Peyer's patch (tissue), 4 donors: ENCODE data around the gene CTSD. TPM values are rescaled to one million over a fixed set of nuclear protein-coding genes. Genes with fewer than 3 reads are reported as not detected.

Experiments
- DNase-seq, 3 donors: peaks; one replicate each; pipeline ENCODE4 v3.0.0-alpha.2; 2017 to 2019
- H3K27ac ChIP-seq, 4 donors: fragments of 200-600 bp; sonication (generic); one replicate each; pipeline ENCODE4 v1.5.1; 2016 to 2019
- H3K27me3 ChIP-seq, 2 donors: fragments of 200-600 bp; sonication (generic); one replicate each; pipeline ENCODE4 v1.5.1; 2019
- H3K36me3 ChIP-seq, 3 donors: fragments of 200-600 bp; sonication (generic); one replicate each; pipeline ENCODE4 v1.5.1; 2016 to 2019
- H3K4me1 ChIP-seq, 4 donors: fragments of 200-600 bp; sonication (generic); one replicate each; pipeline ENCODE4 v1.5.1; 2016 to 2019
- H3K4me3 ChIP-seq, 4 donors: fragments of 200-600 bp; sonication (generic); 1 replicate in 3 of 4; 2 replicates in 1 of 4; pipeline ENCODE4 v1.5.1; 2016 to 2019; ENCODE audit warnings: mild to moderate bottlenecking in 1 of 4
- H3K9me3 ChIP-seq, 4 donors: fragments of 200-600 bp; sonication (generic); one replicate each; pipeline ENCODE4 v1.5.1; 2016 to 2019; ENCODE audit warnings: mild to moderate bottlenecking in 1 of 4
- CTCF ChIP-seq, 6 experiments: fragments of 450-650 bp in 4 of 6; fragments of 200-600 bp in 2 of 6; sonication (generic) in 1 of 6; IDR thresholded peaks; one replicate each; pipeline ENCODE4 v1.5.1; 2017 to 2019; ENCODE audit warnings: antibody characterized with exemption in 6 of 6, mild to moderate bottlenecking in 3 of 6, moderate library complexity in 1 of 6
- POLR2A ChIP-seq, 2 donors: fragments of 450-650 bp; IDR thresholded peaks; one replicate each; pipeline ENCODE4 v1.5.1; 2017; ENCODE audit warnings: antibody characterized with exemption in 2 of 2, mild to moderate bottlenecking in 2 of 2, moderate library complexity in 2 of 2
- total RNA-seq, 4 donors: library from RNA; depleted of rRNA; stranded (reverse); fragments of >200 nt; gene quantifications; one replicate each; pipeline ENCODE4 v1.1.0, GENCODE V29; 2016

The CTSD gene
- total RNA-seq, 4 donors from 2014 or later, result 129 to 1,688 (median 1,221) TPM

DNA sequence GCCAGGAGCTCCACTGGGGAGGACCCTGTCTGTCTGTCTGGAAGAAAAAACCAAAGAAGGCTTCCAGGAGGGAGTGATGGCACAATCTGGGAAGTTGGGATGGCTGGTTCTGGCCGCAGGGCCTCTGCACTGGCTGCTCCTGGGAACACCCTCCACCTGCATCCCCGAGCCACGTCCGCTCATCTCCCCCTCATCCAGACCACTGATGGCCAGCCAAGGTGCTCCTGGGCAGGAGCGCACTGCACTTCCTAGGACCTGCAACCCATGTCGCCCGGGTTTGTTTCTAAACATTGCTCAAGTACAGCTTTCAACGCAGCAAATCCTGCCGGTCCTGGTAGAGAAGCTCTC lies 8.4 kb downstream of the CTSD start:
- no peaks in the 10 kb centered on the region for H3K27me3 ChIP-seq
- H3K9me3 ChIP-seq, result no peaks in the 10 kb centered on the region
- TF ChIP-seq POLR2A (IDR thresholded peaks at IDR 0.05) (no peak), CTCF (IDR thresholded peaks at IDR 0.05) (no peak)
- DNase-seq, result no peak
- peaks cover 0 to 83% (median 3%) of the 10 kb centered on the region in 3 donors for H3K36me3 ChIP-seq
- H3K27ac ChIP-seq, result peak overlapping the region in 1 of 4 donors; percentile 3
- H3K4me3 ChIP-seq, result no peak overlapping the region
- H3K4me1 ChIP-seq, result peaks cover 4 to 64% (median 48%) of the 10 kb centered on the region in 4 donors

- Histone ChIP-seq H3K27me3 (no peaks in the 10 kb centered on the region), H3K36me3 (peaks cover 0 to 76% (median 3%) of the 10 kb centered on the region in 3 donors), H3K4me3 (no peak overlapping the region), H3K9me3 (no peaks in the 10 kb centered on the region), H3K4me1 (peaks cover 0 to 61% (median 46%) of the 10 kb centered on the region in 4 donors), H3K27ac (no peak overlapping the region)
- no peak for TF ChIP-seq POLR2A (IDR thresholded peaks at IDR 0.05)
- TF ChIP-seq CTCF (IDR thresholded peaks at IDR 0.05), result no peak
- no peak for DNase-seq
Measured at GRCh38 chr11:1754376-1755150, 9.2 kb downstream of the CTSD start.

DNA sequence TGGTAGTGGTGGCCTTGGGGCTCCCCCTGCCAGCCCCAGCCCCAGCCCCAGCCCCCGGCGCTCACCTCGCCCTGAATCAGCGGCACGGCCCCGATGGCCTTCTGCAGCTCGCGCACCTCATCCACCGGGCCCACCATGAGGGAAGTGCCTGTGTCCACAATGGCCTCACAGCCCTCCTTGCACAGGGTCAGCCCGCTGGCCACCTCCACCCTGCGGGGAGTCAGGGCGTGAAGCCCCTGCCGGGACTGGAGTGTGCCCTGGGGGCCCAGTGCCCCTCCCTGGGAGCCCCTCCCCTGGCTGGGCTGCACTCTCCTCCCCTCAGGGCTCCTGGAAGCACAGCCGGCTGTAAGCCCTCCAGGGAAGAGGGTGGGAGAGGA lies 9.8 kb downstream of the CTSD start:
- Histone ChIP-seq H3K36me3 (peaks cover 0 to 69% (median 3%) of the 10 kb centered on the region in 3 donors), H3K9me3 (no peaks in the 10 kb centered on the region), H3K4me3 (no peak overlapping the region), H3K27ac (no peak overlapping the region), H3K27me3 (peaks cover 0 to 3% of the 10 kb centered on the region in 2 donors), H3K4me1 (peaks cover 0 to 61% (median 45%) of the 10 kb centered on the region in 4 donors)
- no peak for DNase-seq
- no peak for TF ChIP-seq CTCF (IDR thresholded peaks at IDR 0.05)
- TF ChIP-seq POLR2A (IDR thresholded peaks at IDR 0.05), result no peak

DNA sequence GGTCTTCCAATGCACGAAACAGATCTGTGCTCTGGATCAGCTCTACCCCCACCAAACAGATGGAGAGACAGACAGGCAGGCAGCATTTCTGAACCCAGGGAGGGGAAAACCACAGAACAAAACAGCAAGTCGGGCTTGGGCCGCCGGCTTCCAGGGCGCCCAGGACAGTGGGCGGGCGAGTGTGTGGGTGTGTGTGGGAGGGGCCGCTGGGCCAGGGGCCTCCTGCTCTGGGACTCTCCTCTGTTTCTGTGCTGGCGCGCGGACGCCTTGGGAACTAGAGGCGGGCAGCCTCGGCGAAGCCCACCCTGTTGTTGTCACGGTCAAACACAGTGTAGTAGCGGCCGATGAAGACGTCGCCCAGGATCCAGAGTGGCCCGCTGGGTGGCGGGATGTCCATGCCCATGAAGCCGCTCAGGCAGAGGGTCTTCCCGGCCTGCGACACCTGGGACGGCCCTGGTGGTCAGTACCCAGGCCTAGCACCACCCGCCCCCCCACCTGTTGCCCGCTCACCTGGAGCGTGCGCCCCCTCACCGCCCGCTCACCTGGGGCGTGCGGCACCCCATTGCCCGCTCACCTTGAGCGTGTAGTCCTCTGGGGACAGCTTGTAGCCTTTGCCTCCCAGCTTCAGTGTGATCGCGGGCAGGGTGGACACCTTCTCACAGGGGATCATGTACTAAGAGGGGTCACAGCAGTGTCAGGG lies 10.3 kb downstream of the CTSD start:
- peaks cover 0 to 64% (median 3%) of the 10 kb centered on the region in 3 donors for H3K36me3 ChIP-seq
- no peak for DNase-seq
- peak overlapping the region in 1 of 4 donors; percentile 62 for H3K27ac ChIP-seq
- TF ChIP-seq POLR2A (IDR thresholded peaks at IDR 0.05), result no peak
- TF ChIP-seq CTCF (IDR thresholded peaks at IDR 0.05), result no peak
- no peaks in the 10 kb centered on the region for H3K9me3 ChIP-seq
- no peak overlapping the region for H3K4me3 ChIP-seq
- peaks cover 0 to 3% of the 10 kb centered on the region in 2 donors for H3K27me3 ChIP-seq
- peaks cover 0 to 61% (median 39%) of the 10 kb centered on the region in 4 donors for H3K4me1 ChIP-seq

DNA sequence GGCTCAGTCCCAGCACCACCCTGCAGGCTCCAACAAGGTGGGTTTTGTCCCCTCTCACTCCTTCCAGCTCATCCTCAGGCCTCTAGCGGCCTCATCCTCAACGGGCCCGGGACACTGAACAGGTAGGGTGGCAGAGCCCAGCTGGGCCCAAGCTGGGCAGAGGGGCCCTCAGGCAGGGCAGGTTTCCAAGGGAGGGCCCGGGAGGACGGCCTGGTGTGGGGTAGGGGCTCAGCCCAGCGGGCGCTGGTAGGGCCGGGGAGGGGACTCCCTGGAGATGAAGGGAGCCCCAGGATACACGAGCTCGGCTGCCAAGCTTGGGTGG lies 10.9 kb downstream of the CTSD start:
- TF ChIP-seq POLR2A (IDR thresholded peaks at IDR 0.05) (no peak), CTCF (IDR thresholded peaks at IDR 0.05) (no peak)
- H3K27ac ChIP-seq, result peak overlapping the region in 1 of 4 donors; percentile 62
- no peaks in the 10 kb centered on the region for H3K9me3 ChIP-seq
- peaks cover 0 to 3% of the 10 kb centered on the region in 2 donors for H3K27me3 ChIP-seq
- no peak for DNase-seq
- H3K4me1 ChIP-seq, result peaks cover 0 to 57% (median 35%) of the 10 kb centered on the region in 4 donors
- H3K4me3 ChIP-seq, result no peak overlapping the region
- H3K36me3 ChIP-seq, result peaks cover 0 to 59% (median 3%) of the 10 kb centered on the region in 3 donors
